ENCODE data around the gene BAZ2A.

Gene BAZ2A

DNA sequence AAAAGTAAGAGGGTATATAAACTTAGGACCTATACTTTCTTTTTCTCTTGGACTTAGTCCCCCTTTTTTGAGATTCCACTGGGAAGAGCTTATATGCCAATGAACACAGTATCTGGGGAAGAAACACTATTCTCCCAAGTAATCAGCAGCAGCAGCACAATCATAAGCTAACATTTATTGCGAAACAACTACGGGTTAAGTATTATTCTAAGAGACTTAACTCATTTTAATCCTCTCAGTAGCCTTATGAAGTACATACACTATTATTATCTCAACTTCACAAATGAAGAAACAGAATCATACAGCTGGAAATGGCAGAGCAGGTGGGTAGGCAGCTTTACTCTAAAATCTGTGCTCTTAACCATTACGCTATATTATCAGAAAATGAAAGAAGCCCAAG is 27.9 kb downstream of the BAZ2A start:
- TF ChIP-seq, protein P1, sequence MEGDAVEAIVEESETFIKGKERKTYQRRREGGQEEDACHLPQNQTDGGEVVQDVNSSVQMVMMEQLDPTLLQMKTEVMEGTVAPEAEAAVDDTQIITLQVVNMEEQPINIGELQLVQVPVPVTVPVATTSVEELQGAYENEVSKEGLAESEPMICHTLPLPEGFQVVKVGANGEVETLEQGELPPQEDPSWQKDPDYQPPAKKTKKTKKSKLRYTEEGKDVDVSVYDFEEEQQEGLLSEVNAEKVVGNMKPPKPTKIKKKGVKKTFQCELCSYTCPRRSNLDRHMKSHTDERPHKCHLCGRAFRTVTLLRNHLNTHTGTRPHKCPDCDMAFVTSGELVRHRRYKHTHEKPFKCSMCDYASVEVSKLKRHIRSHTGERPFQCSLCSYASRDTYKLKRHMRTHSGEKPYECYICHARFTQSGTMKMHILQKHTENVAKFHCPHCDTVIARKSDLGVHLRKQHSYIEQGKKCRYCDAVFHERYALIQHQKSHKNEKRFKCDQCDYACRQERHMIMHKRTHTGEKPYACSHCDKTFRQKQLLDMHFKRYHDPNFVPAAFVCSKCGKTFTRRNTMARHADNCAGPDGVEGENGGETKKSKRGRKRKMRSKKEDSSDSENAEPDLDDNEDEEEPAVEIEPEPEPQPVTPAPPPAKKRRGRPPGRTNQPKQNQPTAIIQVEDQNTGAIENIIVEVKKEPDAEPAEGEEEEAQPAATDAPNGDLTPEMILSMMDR (IDR thresholded peaks at IDR 0.05; ENCODE audit: insufficient read depth, low read length, missing control alignments) = no peak
- no peak overlapping the region for H3K4me3 ChIP-seq (ENCODE audit: low read depth, low read length)
- ChIA-PET CTCF (interaction anchor here (0.9 to 7.2 kb wide), 10 partner anchors 8 to 88 kb away, joined by 3 to 44 read pairs (median 4); no protein-coding TSS in a partner anchor), POLR2A (interaction anchor here (1.1 kb wide), 1 partner anchor 26 kb away, joined by 5 read pairs; no protein-coding TSS in a partner anchor)
- DNase-seq (ENCODE audit: low read depth, low spot score) = no peak

DNA sequence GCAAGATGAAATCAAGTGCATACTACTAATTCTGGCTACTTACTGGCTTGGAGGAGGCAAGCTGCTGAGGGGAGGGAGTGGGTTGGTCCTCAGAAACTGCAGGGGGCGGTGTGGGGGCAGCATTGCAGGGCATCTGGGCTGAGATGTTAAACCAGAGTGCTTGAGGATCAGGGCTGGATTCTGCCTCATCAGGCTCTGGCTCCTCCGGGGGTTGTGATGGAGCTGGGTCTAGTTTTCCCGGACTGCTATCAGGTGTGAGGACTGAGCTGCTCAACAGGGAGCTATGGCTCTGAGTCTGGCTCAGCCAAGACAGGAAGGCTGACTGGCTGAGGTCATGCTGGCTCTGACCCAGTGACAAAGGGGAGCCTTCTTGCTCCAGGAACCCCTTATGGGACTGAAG is 28.6 kb downstream of the BAZ2A start:
- CTCF ChIA-PET = interaction anchor here (0.9 to 7.2 kb wide), 9 partner anchors 8 to 88 kb away, joined by 3 to 44 read pairs (median 4); no protein-coding TSS in a partner anchor
- POLR2A ChIA-PET = interaction anchor here (1.0 to 1.1 kb wide), 2 partner anchors 27 to 35 kb away, joined by 3 to 5 read pairs; no protein-coding TSS in a partner anchor

DNA sequence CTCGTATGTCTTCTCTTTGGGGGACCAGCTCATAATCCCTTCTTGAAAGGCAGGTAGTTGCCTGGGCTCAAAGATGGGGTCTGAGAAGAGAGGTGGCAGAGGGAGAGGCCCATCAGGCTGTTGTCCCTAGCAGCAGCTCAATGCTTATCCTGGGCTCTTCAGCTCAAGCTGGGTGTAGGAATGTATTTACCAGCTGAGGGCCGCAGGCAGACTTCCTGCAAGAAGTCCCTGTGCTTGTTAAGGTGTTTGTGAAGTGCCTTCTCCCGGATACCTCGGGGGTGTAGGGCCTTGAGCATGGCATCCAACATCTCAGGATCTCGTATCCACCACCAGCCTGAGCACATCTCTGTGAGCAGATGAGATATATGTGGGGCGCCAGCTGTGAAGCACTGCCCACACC is 29.4 kb downstream of the BAZ2A start:
- POLR2A ChIA-PET = interaction anchor here (0.9 kb wide), 1 partner anchor 36 kb away, joined by 4 read pairs; no protein-coding TSS in a partner anchor
- TF ChIP-seq, protein P1 (IDR thresholded peaks at IDR 0.05; ENCODE audit: insufficient read depth, low read length, missing control alignments) = no peak
- DNase-seq (ENCODE audit: low read depth, low spot score) = no peak
- H3K4me3 ChIP-seq (ENCODE audit: low read depth, low read length) = no peak overlapping the region
- CTCF ChIA-PET = interaction anchor here (1.5 to 7.2 kb wide), 5 partner anchors 9 to 87 kb away, joined by 3 to 44 read pairs (median 4); no protein-coding TSS in a partner anchor

More for the DNA sequence above, 28.6 kb downstream of the BAZ2A start:
- TF ChIP-seq, protein P1 (IDR thresholded peaks at IDR 0.05; ENCODE audit: insufficient read depth, low read length, missing control alignments) = peak; percentile 16
- no peak for DNase-seq (ENCODE audit: low read depth, low spot score)
- no peak overlapping the region for H3K4me3 ChIP-seq (ENCODE audit: low read depth, low read length)

DNA sequence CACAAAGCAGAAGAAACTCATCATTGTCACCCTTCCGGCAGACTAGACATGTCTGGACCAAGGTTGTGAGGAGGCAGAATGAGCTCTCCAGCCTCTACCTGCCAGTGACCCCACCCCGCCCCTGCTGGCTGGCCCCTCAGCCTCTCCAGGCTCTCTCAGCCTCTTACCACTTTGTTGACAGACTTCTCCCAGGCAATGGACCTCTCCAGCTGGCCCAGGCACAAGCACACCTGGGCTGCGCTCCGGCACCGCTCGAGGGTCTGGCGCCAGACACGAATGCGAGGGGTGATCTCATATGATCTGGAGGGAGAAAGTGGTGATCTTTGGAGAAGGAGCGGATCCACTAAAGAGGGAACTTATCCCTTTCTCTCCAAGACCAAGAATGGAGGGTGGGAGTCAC is 30.3 kb downstream of the BAZ2A start:
- TF ChIP-seq, protein P1 (IDR thresholded peaks at IDR 0.05; ENCODE audit: insufficient read depth, low read length, missing control alignments) = no peak
- no peak overlapping the region for H3K4me3 ChIP-seq (ENCODE audit: low read depth, low read length)
- no peak for DNase-seq (ENCODE audit: low read depth, low spot score)
- CTCF ChIA-PET = interaction anchor here (1.3 to 7.2 kb wide), 5 partner anchors 13 to 86 kb away, joined by 3 to 44 read pairs (median 3); no protein-coding TSS in a partner anchor
- POLR2A ChIA-PET = no interaction called here

DNA sequence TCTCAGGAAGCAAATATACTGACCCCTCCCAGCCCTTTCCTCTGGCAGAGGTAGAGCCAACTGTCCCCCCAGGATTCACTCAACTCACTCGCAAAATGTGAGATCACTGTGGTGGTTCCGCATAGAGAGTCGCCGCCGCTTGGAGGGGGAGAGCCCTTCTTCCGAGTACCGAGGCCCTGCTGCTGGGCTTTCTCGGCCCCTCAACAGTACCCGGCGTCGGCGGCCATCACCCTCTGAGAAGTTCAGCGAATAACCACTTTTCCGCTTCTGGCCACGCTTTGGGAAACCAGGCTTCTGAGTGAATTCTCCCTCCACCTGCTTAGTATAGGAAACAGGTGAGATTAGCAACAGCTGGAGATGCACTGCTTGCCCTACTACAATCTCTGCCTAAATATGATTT is 31.1 kb downstream of the BAZ2A start:
- DNase-seq (ENCODE audit: low read depth, low spot score) = no peak
- H3K4me3 ChIP-seq (ENCODE audit: low read depth, low read length) = no peak overlapping the region
- TF ChIP-seq, protein P1 (IDR thresholded peaks at IDR 0.05; ENCODE audit: insufficient read depth, low read length, missing control alignments) = no peak
- POLR2A ChIA-PET = no interaction called here
- CTCF ChIA-PET = interaction anchor here (1.3 to 7.2 kb wide), 4 partner anchors 13 to 85 kb away, joined by 3 to 44 read pairs (median 10); no protein-coding TSS in a partner anchor

DNA sequence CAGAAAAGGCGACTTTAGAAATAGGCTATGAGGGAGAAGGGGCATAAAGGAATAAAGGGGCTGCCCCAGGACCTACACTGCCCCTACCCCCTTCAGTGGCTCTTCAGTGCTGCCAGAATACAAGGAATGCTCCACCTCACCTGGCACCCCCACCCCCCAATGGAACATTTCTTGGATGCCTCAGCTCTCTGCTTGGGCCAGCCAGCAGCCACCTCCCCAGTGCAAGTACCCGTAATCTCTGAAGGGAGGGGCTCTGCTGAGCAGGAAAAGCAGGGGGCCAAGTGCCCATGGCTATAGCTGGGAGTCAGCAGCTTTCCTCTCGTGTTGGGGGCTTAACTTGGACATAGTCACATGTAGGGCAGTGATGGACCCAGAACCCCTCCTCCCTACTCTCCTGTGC is 33.3 kb downstream of the BAZ2A start:
- TF ChIP-seq, protein P1 (IDR thresholded peaks at IDR 0.05; ENCODE audit: insufficient read depth, low read length, missing control alignments) = no peak
- POLR2A ChIA-PET = interaction anchor here (0.8 kb wide), 1 partner anchor 298 kb away, joined by 3 read pairs; no protein-coding TSS in a partner anchor
- CTCF ChIA-PET = interaction anchor here (1.1 to 13.4 kb wide), 2 partner anchors 40 to 83 kb away, joined by 4 to 248 read pairs; no protein-coding TSS in a partner anchor
- H3K4me3 ChIP-seq (ENCODE audit: low read depth, low read length) = no peak overlapping the region
- no peak for DNase-seq (ENCODE audit: low read depth, low spot score)

All from AG04449 (cell line).